ENCODE measurements around the gene HRAS.

DNA sequence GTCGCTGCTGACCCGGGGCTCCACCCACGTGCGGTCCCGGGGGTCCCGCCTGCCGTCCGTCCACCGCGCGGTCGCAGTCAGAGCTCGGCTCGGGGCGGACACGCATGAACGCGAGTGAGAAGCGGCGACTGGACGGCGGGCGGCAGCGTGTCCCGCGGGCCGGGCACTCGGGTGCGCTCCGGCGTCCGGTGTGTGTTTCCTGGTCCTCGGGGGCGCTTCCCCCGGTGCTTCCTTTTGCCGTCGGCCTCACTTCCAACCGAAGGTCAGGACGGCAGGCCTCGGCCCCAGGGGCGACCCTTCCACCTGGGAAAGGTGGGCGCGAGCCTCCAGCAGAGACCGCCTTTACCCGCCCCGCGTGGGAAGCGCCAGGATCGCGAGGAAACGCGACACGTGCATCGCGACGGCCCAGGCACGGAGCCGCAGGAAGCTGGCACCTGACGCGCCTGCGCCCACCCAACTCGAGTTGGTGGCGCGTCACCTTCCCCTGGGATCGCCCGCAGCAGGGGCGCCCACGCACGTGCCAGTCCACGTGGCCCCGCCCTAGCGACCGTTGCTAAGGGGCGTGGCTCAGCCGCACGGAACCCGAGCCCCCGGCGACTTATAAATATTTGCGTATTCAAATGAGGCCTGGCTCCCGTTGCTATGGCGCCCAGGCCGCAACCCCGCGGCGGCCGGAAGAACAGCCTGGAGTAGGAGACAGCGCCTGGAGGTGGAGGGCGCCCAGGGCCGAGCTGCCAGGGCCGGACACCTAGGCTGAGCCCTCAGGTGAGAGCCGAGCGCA is 1.7 kb upstream of the HRAS start, which contains the start of gene LRRC56:
- TF ChIP-seq, protein P1, sequence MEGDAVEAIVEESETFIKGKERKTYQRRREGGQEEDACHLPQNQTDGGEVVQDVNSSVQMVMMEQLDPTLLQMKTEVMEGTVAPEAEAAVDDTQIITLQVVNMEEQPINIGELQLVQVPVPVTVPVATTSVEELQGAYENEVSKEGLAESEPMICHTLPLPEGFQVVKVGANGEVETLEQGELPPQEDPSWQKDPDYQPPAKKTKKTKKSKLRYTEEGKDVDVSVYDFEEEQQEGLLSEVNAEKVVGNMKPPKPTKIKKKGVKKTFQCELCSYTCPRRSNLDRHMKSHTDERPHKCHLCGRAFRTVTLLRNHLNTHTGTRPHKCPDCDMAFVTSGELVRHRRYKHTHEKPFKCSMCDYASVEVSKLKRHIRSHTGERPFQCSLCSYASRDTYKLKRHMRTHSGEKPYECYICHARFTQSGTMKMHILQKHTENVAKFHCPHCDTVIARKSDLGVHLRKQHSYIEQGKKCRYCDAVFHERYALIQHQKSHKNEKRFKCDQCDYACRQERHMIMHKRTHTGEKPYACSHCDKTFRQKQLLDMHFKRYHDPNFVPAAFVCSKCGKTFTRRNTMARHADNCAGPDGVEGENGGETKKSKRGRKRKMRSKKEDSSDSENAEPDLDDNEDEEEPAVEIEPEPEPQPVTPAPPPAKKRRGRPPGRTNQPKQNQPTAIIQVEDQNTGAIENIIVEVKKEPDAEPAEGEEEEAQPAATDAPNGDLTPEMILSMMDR (IDR thresholded peaks at IDR 0.05 in 4 of 5, conservative IDR thresholded peaks at IDR 0.05 in 1 of 5) = no peak
- TF ChIP-seq POLR2A (IDR thresholded peaks at IDR 0.05) = no peak
